H9 (cell line): ENCODE measurements around the gene INSL3. TPM values are rescaled to one million over a fixed set of nuclear protein-coding genes. Genes with fewer than 3 reads are reported as not detected.

ENCODE experiments used
- DNase-seq: peaks from one replicate; pipeline ENCODE4 v3.0.0-alpha.2; 2017
- H2AFZ ChIP-seq: one replicate; pipeline ENCODE4 v1.6.1; 2013; ENCODE audit warnings: mild to moderate bottlenecking, low read length, control low read depth, moderate library complexity
- H2AK5ac ChIP-seq: 2 replicates; pipeline ENCODE4 v1.6.1; 2013; ENCODE audit warnings: low read length, control low read depth, mixed read lengths; ENCODE audit not compliant: insufficient read length
- H2BK120ac ChIP-seq: one replicate; pipeline ENCODE4 v1.6.1; 2013; ENCODE audit warnings: low read depth, mild to moderate bottlenecking, low read length, control low read depth, inconsistent platforms; ENCODE audit not compliant: poor library complexity, severe bottlenecking
- H2BK12ac ChIP-seq: 2 replicates; pipeline ENCODE4 v1.6.1; 2013; ENCODE audit warnings: low read length, control low read depth, mixed read lengths, low read depth; ENCODE audit not compliant: insufficient read length
- H2BK15ac ChIP-seq: 2 replicates; pipeline ENCODE4 v1.6.1; 2013; ENCODE audit warnings: low read depth, low read length, control low read depth
- H2BK20ac ChIP-seq: one replicate; pipeline ENCODE4 v1.6.1; 2013; ENCODE audit warnings: low read depth, mild to moderate bottlenecking, low read length, control low read depth, inconsistent platforms; ENCODE audit not compliant: poor library complexity, severe bottlenecking
- H2BK5ac ChIP-seq: 2 replicates; pipeline ENCODE4 v1.6.1; 2013; ENCODE audit warnings: low read length, control low read depth, mixed read lengths; ENCODE audit not compliant: insufficient read length
- H3K14ac ChIP-seq: 2 replicates; pipeline ENCODE4 v1.6.1; 2013; ENCODE audit warnings: low read length, control low read depth; ENCODE audit not compliant: insufficient read depth
- H3K18ac ChIP-seq: 2 replicates; pipeline ENCODE4 v1.6.1; 2013; ENCODE audit warnings: low read depth, mild to moderate bottlenecking, mixed read lengths, low read length, control low read depth; ENCODE audit not compliant: insufficient read length
- H3K23ac ChIP-seq: 2 replicates; pipeline ENCODE4 v1.6.1; 2013; ENCODE audit warnings: low read length, control low read depth, mixed read lengths, low read depth; ENCODE audit not compliant: insufficient read length
- H3K23me2 ChIP-seq: 2 replicates; pipeline ENCODE4 v1.6.1; 2013; ENCODE audit warnings: low read depth, mild to moderate bottlenecking, mixed read lengths, low read length, control low read depth; ENCODE audit not compliant: insufficient read length, poor library complexity, severe bottlenecking
- H3K27ac ChIP-seq: 2 replicates; pipeline ENCODE4 v1.5.1; 2013; ENCODE audit warnings: low read length, control low read depth, mixed read lengths, low read depth; ENCODE audit not compliant: insufficient read length
- H3K27me3 ChIP-seq: 2 replicates; pipeline ENCODE4 v1.6.1; 2013; ENCODE audit warnings: low read length, control low read depth, inconsistent platforms; ENCODE audit not compliant: insufficient read depth
- H3K4ac ChIP-seq: 2 replicates; pipeline ENCODE4 v1.6.1; 2013; ENCODE audit warnings: low read depth, mild to moderate bottlenecking, control low read depth, inconsistent platforms, low read length, moderate library complexity
- H3K4me1 ChIP-seq: 2 replicates; pipeline ENCODE4 v1.6.1; 2013; ENCODE audit warnings: low read length, control low read depth, inconsistent platforms; ENCODE audit not compliant: insufficient read depth
- H3K4me2 ChIP-seq: 2 replicates; pipeline ENCODE4 v1.6.1; 2013; ENCODE audit warnings: low read length, control low read depth, mixed read lengths; ENCODE audit not compliant: insufficient read length, insufficient read depth
- H3K56ac ChIP-seq: 2 replicates; pipeline ENCODE4 v1.6.1; 2013; ENCODE audit warnings: low read depth, mild to moderate bottlenecking, mixed read lengths, low read length, control low read depth; ENCODE audit not compliant: insufficient read length
- H3K79me1 ChIP-seq: 2 replicates; pipeline ENCODE4 v1.6.1; 2013; ENCODE audit warnings: low read depth, mild to moderate bottlenecking, moderate library complexity, low read length, control low read depth, inconsistent platforms; ENCODE audit not compliant: insufficient read depth, poor library complexity, severe bottlenecking
- H3K79me2 ChIP-seq: 2 replicates; pipeline ENCODE4 v1.6.1; 2013; ENCODE audit warnings: low read length, control low read depth, inconsistent platforms; ENCODE audit not compliant: insufficient read depth
- H3K9ac ChIP-seq: 2 replicates; pipeline ENCODE4 v1.6.1; 2013; ENCODE audit warnings: low read length, control low read depth, mixed read lengths; ENCODE audit not compliant: insufficient read length; ENCODE audit errors: extremely low read depth
- H3K9me3 ChIP-seq: one replicate; pipeline ENCODE4 v1.6.1; 2013; ENCODE audit warnings: low read depth, low read length, inconsistent platforms; ENCODE audit not compliant: control insufficient read depth
- H3T11ph ChIP-seq: one replicate; pipeline ENCODE4 v1.6.1; 2013; ENCODE audit warnings: mild to moderate bottlenecking, low read length, control low read depth, inconsistent platforms
- H4K20me1 ChIP-seq: one replicate; pipeline ENCODE4 v1.6.1; 2013; ENCODE audit not compliant: control insufficient read depth, insufficient read length, insufficient read depth
- H4K5ac ChIP-seq: 2 replicates; pipeline ENCODE4 v1.6.1; 2013; ENCODE audit warnings: low read depth, mild to moderate bottlenecking, mixed read lengths, low read length, control low read depth; ENCODE audit not compliant: insufficient read length
- H4K8ac ChIP-seq: replicated peaks from 2 replicates; pipeline ENCODE4 v1.6.1; 2013; ENCODE audit warnings: low read length, control low read depth, mixed read lengths, low read depth; ENCODE audit not compliant: insufficient read length
- H4K91ac ChIP-seq: 2 replicates; pipeline ENCODE4 v1.6.1; 2013; ENCODE audit warnings: low read depth, mild to moderate bottlenecking, moderate library complexity, mixed read lengths, low read length, control low read depth; ENCODE audit not compliant: insufficient read length
- H3K27ac Mint-ChIP-seq, 3 experiments: 2 replicates in 2 of 3; 3 replicates in 1 of 3; pipeline ENCODE4 v1.8.0; 2020 to 2021; ENCODE audit warnings: mixed read lengths in 3 of 3, mild to moderate bottlenecking in 1 of 3, moderate library complexity in 1 of 3
- H3K27me3 Mint-ChIP-seq: 2 replicates; pipeline ENCODE4 v1.8.0; 2021; ENCODE audit warnings: low read depth, mild to moderate bottlenecking, moderate library complexity, mixed read lengths
- H3K36me3 Mint-ChIP-seq, 3 experiments: 2 replicates in 2 of 3; 3 replicates in 1 of 3; pipeline ENCODE4 v1.8.0; 2020 to 2021; ENCODE audit warnings: low read depth in 3 of 3, mixed read lengths in 3 of 3; ENCODE audit not compliant: insufficient read depth in 1 of 3
- H3K4me1 Mint-ChIP-seq, 2 experiments: 2 replicates each; pipeline ENCODE4 v1.8.0; 2020; ENCODE audit warnings: mixed read lengths in 2 of 2
- H3K4me3 Mint-ChIP-seq, 2 experiments: 2 replicates in 1 of 2; 3 replicates in 1 of 2; pipeline ENCODE4 v1.8.0; 2020 to 2021; ENCODE audit warnings: mild to moderate bottlenecking in 2 of 2, mixed read lengths in 2 of 2, moderate library complexity in 1 of 2
- H3K9me3 Mint-ChIP-seq, 2 experiments: 2 replicates in 1 of 2; 3 replicates in 1 of 2; pipeline ENCODE4 v1.8.0; 2020; ENCODE audit warnings: mild to moderate bottlenecking in 2 of 2, mixed read lengths in 2 of 2, moderate library complexity in 1 of 2
- WGBS: extraction: QIAGEN DNeasy Blood & Tissue Kit; methylation state at CpG from one replicate; pipeline ENCODE4 v1.1.7; 2013; ENCODE audit warnings: missing lambda C conversion rate, low lambda C conversion rate, mixed read lengths; ENCODE audit not compliant: insufficient read length; ENCODE audit errors: extremely low coverage; 5-methylcytosine and 5-hydroxymethylcytosine counted together
- total RNA-seq: library from RNA; stranded (reverse); gene quantifications from 2 replicates; pipeline ENCODE4 v1.2.1, GENCODE V29; 2021
- TF ChIP-seq, protein P1 (sequence below): fragments of 200-600 bp; sonication (generic); conservative IDR thresholded peaks from 3 replicates; pipeline ENCODE4 v1.8.0; 2021; ENCODE audit warnings: antibody characterized with exemption, mild to moderate bottlenecking

INSL3 gene
- total RNA-seq, 1 experiment from 2014 or later, result 0.63 TPM

GRCh38 chr19:17803264-17803896 is 17.9 kb downstream of the INSL3 start:
- no peak for DNase-seq
- H3K18ac ChIP-seq, result no peak overlapping the region
- no CpG with 5 or more reads among the region's 14 CpGs for WGBS
- Mint-ChIP-seq H3K27ac (peak overlapping the region in 1 of 3 experiments; percentile 57; a peak in 1 of 7 replicates), H3K27me3 (peaks cover 2% of the 10 kb centered on the region; the same call in 1 of the 2 replicates), H3K4me1 (no peaks in the 10 kb centered on the region), H3K9me3 (no peaks in the 10 kb centered on the region; a peak in 1 of 5 replicates), H3K4me3 (no peak overlapping the region), H3K36me3 (no peaks in the 10 kb centered on the region)
- H4K91ac ChIP-seq, result no peak overlapping the region
- H4K5ac ChIP-seq, result no peak overlapping the region
- H3K4ac ChIP-seq, result no peak overlapping the region
- no peaks in the 10 kb centered on the region for H3K9me3 ChIP-seq
- H3K23me2 ChIP-seq, result no peaks in the 10 kb centered on the region
- TF ChIP-seq, protein P1, sequence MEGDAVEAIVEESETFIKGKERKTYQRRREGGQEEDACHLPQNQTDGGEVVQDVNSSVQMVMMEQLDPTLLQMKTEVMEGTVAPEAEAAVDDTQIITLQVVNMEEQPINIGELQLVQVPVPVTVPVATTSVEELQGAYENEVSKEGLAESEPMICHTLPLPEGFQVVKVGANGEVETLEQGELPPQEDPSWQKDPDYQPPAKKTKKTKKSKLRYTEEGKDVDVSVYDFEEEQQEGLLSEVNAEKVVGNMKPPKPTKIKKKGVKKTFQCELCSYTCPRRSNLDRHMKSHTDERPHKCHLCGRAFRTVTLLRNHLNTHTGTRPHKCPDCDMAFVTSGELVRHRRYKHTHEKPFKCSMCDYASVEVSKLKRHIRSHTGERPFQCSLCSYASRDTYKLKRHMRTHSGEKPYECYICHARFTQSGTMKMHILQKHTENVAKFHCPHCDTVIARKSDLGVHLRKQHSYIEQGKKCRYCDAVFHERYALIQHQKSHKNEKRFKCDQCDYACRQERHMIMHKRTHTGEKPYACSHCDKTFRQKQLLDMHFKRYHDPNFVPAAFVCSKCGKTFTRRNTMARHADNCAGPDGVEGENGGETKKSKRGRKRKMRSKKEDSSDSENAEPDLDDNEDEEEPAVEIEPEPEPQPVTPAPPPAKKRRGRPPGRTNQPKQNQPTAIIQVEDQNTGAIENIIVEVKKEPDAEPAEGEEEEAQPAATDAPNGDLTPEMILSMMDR, result no peak
- H3K56ac ChIP-seq, result no peak overlapping the region
- H2BK20ac ChIP-seq, result no peak overlapping the region
- no peak overlapping the region for H2BK15ac ChIP-seq
- H3K79me2 ChIP-seq, result no peaks in the 10 kb centered on the region
- no peak overlapping the region for H2BK120ac ChIP-seq
- H3K9ac ChIP-seq, result no peak overlapping the region
- H2AFZ ChIP-seq, result no peak overlapping the region
- no peak overlapping the region for H4K8ac ChIP-seq
- no peak overlapping the region for H2BK12ac ChIP-seq
- no peaks in the 10 kb centered on the region for H4K20me1 ChIP-seq
- no peak overlapping the region for H3K27ac ChIP-seq
- H3T11ph ChIP-seq, result no peak overlapping the region
- H3K27me3 ChIP-seq, result no peaks in the 10 kb centered on the region
- no peak overlapping the region for H3K4me2 ChIP-seq
- no peaks in the 10 kb centered on the region for H3K4me1 ChIP-seq
- no peak overlapping the region for H3K23ac ChIP-seq
- no peaks in the 10 kb centered on the region for H3K79me1 ChIP-seq
- no peak overlapping the region for H2AK5ac ChIP-seq
- H2BK5ac ChIP-seq, result no peak overlapping the region
- no peak overlapping the region; the same call in 1 of the 2 replicates for H3K14ac ChIP-seq
